Gastroesophageal sphincter (tissue), 4 donors: ENCODE data around the gene LRRTM4. TPM values are rescaled to one million over a fixed set of nuclear protein-coding genes. Genes with fewer than 3 reads are reported as not detected.

Experiments used
- ATAC-seq: fragments of 150-250 bp; one replicate; pipeline ENCODE4 v1.9.1; 2016; ENCODE audit warnings: mild to moderate bottlenecking, moderate library complexity
- H3K27ac ChIP-seq, 4 donors: fragments of 200-600 bp; sonication (generic) in 3 of 4; 1 replicate in 3 of 4; 2 replicates in 1 of 4; pipeline ENCODE4 v1.5.1; 2016 to 2019
- H3K27me3 ChIP-seq: fragments of 200-600 bp; sonication (generic); one replicate; pipeline ENCODE4 v1.5.1; 2019
- H3K36me3 ChIP-seq, 2 donors: fragments of 200-600 bp; sonication (generic); one replicate each; pipeline ENCODE4 v1.5.1; 2019; ENCODE audit warnings: control low read depth in 1 of 2
- H3K4me1 ChIP-seq, 3 donors: fragments of 200-600 bp; sonication (generic); 1 replicate in 2 of 3; 2 replicates in 1 of 3; pipeline ENCODE4 v1.5.1; 2016 to 2019; ENCODE audit warnings: control low read depth in 2 of 3
- H3K4me3 ChIP-seq, 2 donors: fragments of 200-600 bp; sonication (generic); one replicate each; pipeline ENCODE4 v1.5.1; 2019; ENCODE audit warnings: mild to moderate bottlenecking in 1 of 2, moderate library complexity in 1 of 2
- H3K9me3 ChIP-seq, 3 donors: fragments of 200-600 bp; sonication (generic); one replicate each; pipeline ENCODE4 v1.5.1; 2017 to 2019; ENCODE audit warnings: control low read depth in 2 of 3
- CTCF ChIP-seq, 4 experiments: fragments of 200-600 bp in 2 of 4; fragments of 450-650 bp in 2 of 4; sonication (generic) in 1 of 4; IDR thresholded peaks; one replicate each; pipeline ENCODE4 v1.5.1; 2017 to 2019; ENCODE audit warnings: antibody characterized with exemption in 4 of 4, mild to moderate bottlenecking in 2 of 4, moderate library complexity in 2 of 4
- EP300 ChIP-seq: sonication (generic); formaldehyde crosslinking; IDR thresholded peaks from one replicate; pipeline ENCODE4 v1.6.1; 2017; ENCODE audit warnings: antibody characterized with exemption, mild to moderate bottlenecking
- POLR2A ChIP-seq, 2 donors: fragments of 450-650 bp; IDR thresholded peaks; one replicate each; pipeline ENCODE4 v1.6.1; 2017; ENCODE audit warnings: antibody characterized with exemption in 2 of 2, mild to moderate bottlenecking in 2 of 2, moderate library complexity in 1 of 2
- POLR2AphosphoS5 ChIP-seq: sonication (generic); formaldehyde crosslinking; IDR thresholded peaks from one replicate; pipeline ENCODE4 v1.6.1; 2017; ENCODE audit warnings: antibody characterized with exemption
- WGBS, 2 donors: methylation state at CpG; one replicate each; pipeline ENCODE4 v1.1.5; 2018; ENCODE audit warnings: low coverage in 1 of 2; 5-methylcytosine and 5-hydroxymethylcytosine counted together
- total RNA-seq, 4 donors: library from RNA; depleted of rRNA; stranded (reverse); fragments of >200 nt; gene quantifications; one replicate each; pipeline ENCODE4 v1.1.0, GENCODE V29; 2016

The LRRTM4 gene
- total RNA-seq, 4 donors from 2014 or later: 0.12 to 0.30 (median 0.27) TPM; not detected in 1

GRCh38 chr2:77161009-77161408, 361.2 kb downstream of the LRRTM4 start:
- H3K27ac ChIP-seq: no peak overlapping the region
- H3K4me1 ChIP-seq: no peaks in the 10 kb centered on the region
- no peak overlapping the region for H3K4me3 ChIP-seq
- H3K9me3 ChIP-seq: peaks cover 0 to 12% (median 0%) of the 10 kb centered on the region in 3 donors
- no peaks in the 10 kb centered on the region for H3K36me3 ChIP-seq
- WGBS, 2 donors: 72 to 78% methylated on average over 5 of the region's 5 CpGs
- ATAC-seq: no peak
- TF ChIP-seq EP300 (no peak), CTCF (IDR thresholded peaks at IDR 0.05) (no peak), POLR2AphosphoS5 (no peak), POLR2A (IDR thresholded peaks at IDR 0.05) (no peak)
- H3K27me3 ChIP-seq: no peaks in the 10 kb centered on the region

- no peaks in the 10 kb centered on the region for H3K36me3 ChIP-seq
- TF ChIP-seq POLR2A (IDR thresholded peaks at IDR 0.05) (no peak), EP300 (no peak), CTCF (IDR thresholded peaks at IDR 0.05) (no peak), POLR2AphosphoS5 (no peak)
- no peaks in the 10 kb centered on the region for H3K9me3 ChIP-seq
- H3K4me3 ChIP-seq: no peak overlapping the region
- WGBS, 2 donors: 84 to 88% methylated on average over 3 of the region's 3 CpGs
- no peaks in the 10 kb centered on the region for H3K27me3 ChIP-seq
- no peak overlapping the region for H3K27ac ChIP-seq
- no peak for ATAC-seq
- H3K4me1 ChIP-seq: no peaks in the 10 kb centered on the region
Observed at GRCh38 chr2:77156599-77156998, 365.6 kb downstream of the LRRTM4 start.

- ATAC-seq: no peak
- H3K9me3 ChIP-seq: no peaks in the 10 kb centered on the region
- no peak overlapping the region for H3K27ac ChIP-seq
- no peaks in the 10 kb centered on the region for H3K36me3 ChIP-seq
- H3K4me3 ChIP-seq: no peak overlapping the region
- H3K4me1 ChIP-seq: no peaks in the 10 kb centered on the region
- TF ChIP-seq EP300 (no peak), POLR2AphosphoS5 (no peak), CTCF (IDR thresholded peaks at IDR 0.05) (no peak), POLR2A (IDR thresholded peaks at IDR 0.05) (no peak)
- H3K27me3 ChIP-seq: no peaks in the 10 kb centered on the region
- 89 to 100% methylated on average over 1 of the region's 1 CpG for WGBS, 2 donors
Observed at GRCh38 chr2:77155511-77155910, 366.7 kb downstream of the LRRTM4 start.

- Histone ChIP-seq H3K4me1 (no peaks in the 10 kb centered on the region), H3K4me3 (no peak overlapping the region), H3K9me3 (peaks cover 0 to 12% (median 0%) of the 10 kb centered on the region in 3 donors), H3K27ac (no peak overlapping the region), H3K27me3 (no peaks in the 10 kb centered on the region), H3K36me3 (no peaks in the 10 kb centered on the region)
- no peak for ATAC-seq
- 73% methylated on average over 1 of the region's 1 CpG; no CpG with 5 or more reads in 1 of the 2 donors for WGBS, 2 donors
- TF ChIP-seq CTCF (IDR thresholded peaks at IDR 0.05) (no peak), EP300 (no peak), POLR2A (IDR thresholded peaks at IDR 0.05) (no peak), POLR2AphosphoS5 (no peak)
Observed at GRCh38 chr2:77149565-77149964, 372.6 kb downstream of the LRRTM4 start.

GRCh38 chr2:77147153-77147552, 375.0 kb downstream of the LRRTM4 start:
- no peaks in the 10 kb centered on the region for H3K4me1 ChIP-seq
- H3K27me3 ChIP-seq: no peaks in the 10 kb centered on the region
- peaks cover 0 to 12% (median 0%) of the 10 kb centered on the region in 3 donors for H3K9me3 ChIP-seq
- H3K27ac ChIP-seq: no peak overlapping the region
- TF ChIP-seq EP300 (no peak), CTCF (IDR thresholded peaks at IDR 0.05) (no peak), POLR2AphosphoS5 (no peak), POLR2A (IDR thresholded peaks at IDR 0.05) (no peak)
- 57 to 60% methylated on average over 2 of the region's 2 CpGs for WGBS, 2 donors
- H3K36me3 ChIP-seq: no peaks in the 10 kb centered on the region
- ATAC-seq: no peak
- no peak overlapping the region for H3K4me3 ChIP-seq
